IPS DF 6.9 (cell line): Measurements from ENCODE around the gene TARS1.

Experiments used
- DNase-seq: peaks from one replicate; pipeline ENCODE4 v3.0.0-alpha.2; 2013; ENCODE audit warnings: low read depth, low spot score
- H3K27ac ChIP-seq: one replicate; pipeline ENCODE4 v1.5.1; 2013; ENCODE audit warnings: low read length, control low read depth
- H3K27me3 ChIP-seq: 2 replicates; pipeline ENCODE4 v1.6.1; 2013; ENCODE audit warnings: mild to moderate bottlenecking, low read length; ENCODE audit not compliant: control insufficient read depth, insufficient read depth
- H3K36me3 ChIP-seq: 2 replicates; pipeline ENCODE4 v1.6.1; 2013; ENCODE audit warnings: low read length; ENCODE audit not compliant: control insufficient read depth, insufficient read depth
- H3K4me1 ChIP-seq: 2 replicates; pipeline ENCODE4 v1.6.1; 2013; ENCODE audit warnings: low read length; ENCODE audit not compliant: control insufficient read depth, insufficient read depth
- H3K4me3 ChIP-seq: 2 replicates; pipeline ENCODE4 v1.5.1; 2013; ENCODE audit warnings: mild to moderate bottlenecking, low read length
- H3K9me3 ChIP-seq: 2 replicates; pipeline ENCODE4 v1.6.1; 2013; ENCODE audit warnings: low read length, inconsistent platforms; ENCODE audit not compliant: control insufficient read depth, insufficient read depth
- WGBS: extraction: QIAGEN DNeasy Blood & Tissue Kit; methylation state at CpG from one replicate; pipeline ENCODE4 v1.1.7; 2013; ENCODE audit warnings: mixed read lengths, missing lambda C conversion rate; ENCODE audit not compliant: insufficient read length, insufficient coverage; 5-methylcytosine and 5-hydroxymethylcytosine counted together

Gene TARS1

GRCh38 chr5:33482335-33482734, 41.6 kb downstream of the TARS1 start:
- Histone ChIP-seq H3K36me3 (no peaks in the 10 kb centered on the region), H3K9me3 (no peaks in the 10 kb centered on the region), H3K4me1 (no peaks in the 10 kb centered on the region), H3K4me3 (no peak overlapping the region), H3K27me3 (peaks cover 1% of the 10 kb centered on the region; the same call in 1 of the 2 replicates), H3K27ac (no peak overlapping the region)
- WGBS, result no CpG with 5 or more reads among the region's 7 CpGs
- no peak for DNase-seq

GRCh38 chr5:33487236-33487635, 46.5 kb downstream of the TARS1 start:
- H3K4me1 ChIP-seq, result no peaks in the 10 kb centered on the region
- no peaks in the 10 kb centered on the region for H3K9me3 ChIP-seq
- no peak for DNase-seq
- H3K36me3 ChIP-seq, result 0 out of 2 replicates have a peak, but pooled peaks cover 2% of the 10 kb centered on the region
- H3K4me3 ChIP-seq, result no peak overlapping the region
- H3K27ac ChIP-seq, result no peak overlapping the region
- WGBS, result no CpG with 5 or more reads among the region's 3 CpGs
- no peaks in the 10 kb centered on the region for H3K27me3 ChIP-seq

- H3K4me1 ChIP-seq, result no peaks in the 10 kb centered on the region
- no peaks in the 10 kb centered on the region for H3K9me3 ChIP-seq
- no peak overlapping the region for H3K4me3 ChIP-seq
- no peaks in the 10 kb centered on the region for H3K27me3 ChIP-seq
- WGBS, result no CpG with 5 or more reads among the region's 19 CpGs
- no peak overlapping the region for H3K27ac ChIP-seq
- no peak for DNase-seq
- H3K36me3 ChIP-seq, result 0 out of 2 replicates have a peak, but pooled peaks cover 2% of the 10 kb centered on the region
Measured at GRCh38 chr5:33488558-33489355, 48.0 kb downstream of the TARS1 start.

- Histone ChIP-seq H3K9me3 (no peaks in the 10 kb centered on the region), H3K27me3 (no peaks in the 10 kb centered on the region), H3K4me1 (no peaks in the 10 kb centered on the region), H3K4me3 (no peak overlapping the region), H3K36me3 (0 out of 2 replicates have a peak, but pooled peaks cover 2% of the 10 kb centered on the region), H3K27ac (no peak overlapping the region)
- WGBS, result no CpG with 5 or more reads among the region's 6 CpGs
- DNase-seq, result no peak
Measured at GRCh38 chr5:33489481-33490067, 48.8 kb downstream of the TARS1 start.

- Histone ChIP-seq H3K4me1 (no peaks in the 10 kb centered on the region), H3K9me3 (no peaks in the 10 kb centered on the region), H3K27me3 (no peaks in the 10 kb centered on the region), H3K4me3 (no peak overlapping the region), H3K36me3 (0 out of 2 replicates have a peak, but pooled peaks cover 2% of the 10 kb centered on the region), H3K27ac (no peak overlapping the region)
- no peak for DNase-seq
- WGBS, result no CpG with 5 or more reads among the region's 1 CpG
Measured at GRCh38 chr5:33490071-33490665, 49.4 kb downstream of the TARS1 start.

GRCh38 chr5:33491941-33492340, 51.2 kb downstream of the TARS1 start:
- Histone ChIP-seq H3K27ac (no peak overlapping the region), H3K27me3 (no peaks in the 10 kb centered on the region), H3K4me3 (no peak overlapping the region), H3K4me1 (no peaks in the 10 kb centered on the region), H3K9me3 (no peaks in the 10 kb centered on the region), H3K36me3 (0 out of 2 replicates have a peak, but pooled peaks cover 2% of the 10 kb centered on the region)
- no peak for DNase-seq

- no peaks in the 10 kb centered on the region for H3K27me3 ChIP-seq
- WGBS, result no CpG with 5 or more reads among the region's 1 CpG
- no peak for DNase-seq
- H3K36me3 ChIP-seq, result no peaks in the 10 kb centered on the region
- H3K4me3 ChIP-seq, result no peak overlapping the region
- H3K9me3 ChIP-seq, result no peaks in the 10 kb centered on the region
- no peaks in the 10 kb centered on the region for H3K4me1 ChIP-seq
- no peak overlapping the region for H3K27ac ChIP-seq
Measured at GRCh38 chr5:33494466-33494865, 53.7 kb downstream of the TARS1 start.

- H3K4me3 ChIP-seq, result no peak overlapping the region
- no peak for DNase-seq
- no peaks in the 10 kb centered on the region for H3K27me3 ChIP-seq
- H3K27ac ChIP-seq, result no peak overlapping the region
- WGBS, result no CpG with 5 or more reads among the region's 4 CpGs
- H3K9me3 ChIP-seq, result no peaks in the 10 kb centered on the region
- no peaks in the 10 kb centered on the region for H3K36me3 ChIP-seq
- no peaks in the 10 kb centered on the region for H3K4me1 ChIP-seq
Measured at GRCh38 chr5:33501260-33501659, 60.5 kb downstream of the TARS1 start.

GRCh38 chr5:33501899-33502298, 61.1 kb downstream of the TARS1 start:
- H3K36me3 ChIP-seq, result no peaks in the 10 kb centered on the region
- H3K4me1 ChIP-seq, result no peaks in the 10 kb centered on the region
- H3K9me3 ChIP-seq, result no peaks in the 10 kb centered on the region
- no peaks in the 10 kb centered on the region for H3K27me3 ChIP-seq
- H3K4me3 ChIP-seq, result no peak overlapping the region
- H3K27ac ChIP-seq, result no peak overlapping the region
- no CpG with 5 or more reads among the region's 27 CpGs for WGBS
- no peak for DNase-seq

- Histone ChIP-seq H3K36me3 (no peaks in the 10 kb centered on the region), H3K4me1 (no peaks in the 10 kb centered on the region), H3K27me3 (no peaks in the 10 kb centered on the region), H3K9me3 (no peaks in the 10 kb centered on the region), H3K4me3 (no peak overlapping the region), H3K27ac (no peak overlapping the region)
- no peak for DNase-seq
- no CpG with 5 or more reads among the region's 3 CpGs for WGBS
Measured at GRCh38 chr5:33504570-33504969, 63.8 kb downstream of the TARS1 start.
